ENCODE data around the gene ACSBG1. TPM values are rescaled to one million over a fixed set of nuclear protein-coding genes. Genes with fewer than 3 reads are reported as not detected.

The ACSBG1 gene
- total RNA-seq, 1 donor from 2014 or later = not detected

DNA sequence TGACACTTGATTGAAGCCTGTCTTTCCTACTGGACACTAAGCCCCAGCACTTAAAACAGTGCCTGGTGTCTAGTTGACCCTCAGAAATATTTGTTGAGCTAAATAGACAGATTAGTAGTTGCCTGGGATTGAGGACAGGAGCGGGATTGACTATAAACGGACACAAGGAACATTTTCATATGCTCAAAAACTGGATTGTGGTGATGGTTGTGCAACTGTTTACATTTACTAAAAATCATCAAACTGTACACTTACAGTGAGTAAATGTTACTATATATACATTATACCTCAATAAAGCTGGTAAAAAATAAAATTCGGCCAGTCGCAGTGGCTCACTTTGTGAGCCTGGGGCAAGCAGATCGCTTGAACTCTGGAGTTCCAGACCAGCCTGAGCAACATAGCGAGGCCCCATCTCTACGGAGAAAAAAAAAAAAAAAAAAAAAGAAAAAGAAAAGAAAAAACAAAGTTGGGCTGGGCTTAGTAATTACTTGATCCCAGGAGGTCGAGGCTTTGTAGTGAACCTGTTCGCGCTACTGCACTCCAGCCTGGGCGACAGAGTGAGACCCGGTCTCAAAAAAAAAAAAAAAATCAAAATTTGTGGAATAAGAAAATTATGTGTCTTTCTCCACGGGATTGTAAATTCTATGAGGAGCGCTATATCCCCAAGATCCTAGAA is 85.8 kb downstream of the ACSBG1 start:
- DNase-seq (ENCODE audit: low spot score, unreplicated experiment) = no peak
- Mint-ChIP-seq H3K9me3 (ENCODE audit: low read depth) (no peaks in the 10 kb centered on the region), H3K36me3 (ENCODE audit: insufficient read depth) (no peaks in the 10 kb centered on the region), H3K4me3 (ENCODE audit: low read depth) (peak overlapping the region; percentile 89), H3K4me1 (ENCODE audit: low read depth) (peaks cover 11% of the 10 kb centered on the region), H3K27me3 (no peaks in the 10 kb centered on the region), H3K27ac (peak overlapping the region; percentile 95)
- TF ChIP-seq, protein P1, sequence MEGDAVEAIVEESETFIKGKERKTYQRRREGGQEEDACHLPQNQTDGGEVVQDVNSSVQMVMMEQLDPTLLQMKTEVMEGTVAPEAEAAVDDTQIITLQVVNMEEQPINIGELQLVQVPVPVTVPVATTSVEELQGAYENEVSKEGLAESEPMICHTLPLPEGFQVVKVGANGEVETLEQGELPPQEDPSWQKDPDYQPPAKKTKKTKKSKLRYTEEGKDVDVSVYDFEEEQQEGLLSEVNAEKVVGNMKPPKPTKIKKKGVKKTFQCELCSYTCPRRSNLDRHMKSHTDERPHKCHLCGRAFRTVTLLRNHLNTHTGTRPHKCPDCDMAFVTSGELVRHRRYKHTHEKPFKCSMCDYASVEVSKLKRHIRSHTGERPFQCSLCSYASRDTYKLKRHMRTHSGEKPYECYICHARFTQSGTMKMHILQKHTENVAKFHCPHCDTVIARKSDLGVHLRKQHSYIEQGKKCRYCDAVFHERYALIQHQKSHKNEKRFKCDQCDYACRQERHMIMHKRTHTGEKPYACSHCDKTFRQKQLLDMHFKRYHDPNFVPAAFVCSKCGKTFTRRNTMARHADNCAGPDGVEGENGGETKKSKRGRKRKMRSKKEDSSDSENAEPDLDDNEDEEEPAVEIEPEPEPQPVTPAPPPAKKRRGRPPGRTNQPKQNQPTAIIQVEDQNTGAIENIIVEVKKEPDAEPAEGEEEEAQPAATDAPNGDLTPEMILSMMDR (IDR thresholded peaks at IDR 0.05; ENCODE audit: unreplicated experiment) = no peak

DNA sequence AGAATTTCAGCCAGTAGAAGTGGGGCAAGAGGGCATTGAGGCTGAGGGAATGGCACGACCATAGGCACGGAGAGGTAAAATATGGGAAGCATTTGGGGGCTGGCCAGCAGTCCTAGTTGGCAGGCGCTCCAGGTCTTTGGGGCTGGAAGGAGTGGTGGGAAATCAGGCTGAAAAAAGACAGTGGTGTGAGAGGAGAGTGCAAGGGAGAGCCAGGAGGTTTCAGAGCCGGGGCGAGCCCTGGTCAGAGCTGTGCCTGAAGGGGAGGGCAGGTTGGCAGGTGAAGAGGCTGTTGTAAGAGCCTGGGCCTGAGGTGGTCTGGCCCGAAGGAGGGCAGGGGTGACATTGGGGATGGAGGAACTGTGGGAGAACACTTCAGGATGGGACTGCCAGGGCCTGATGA is 86.8 kb downstream of the ACSBG1 start:
- H3K4me1 Mint-ChIP-seq (ENCODE audit: low read depth) = peaks cover 11% of the 10 kb centered on the region
- peak overlapping the region; percentile 23 for H3K27ac Mint-ChIP-seq
- TF ChIP-seq, protein P1 (IDR thresholded peaks at IDR 0.05; ENCODE audit: unreplicated experiment) = no peak
- DNase-seq (ENCODE audit: low spot score, unreplicated experiment) = no peak
- H3K36me3 Mint-ChIP-seq (ENCODE audit: insufficient read depth) = no peaks in the 10 kb centered on the region
- no peaks in the 10 kb centered on the region for H3K27me3 Mint-ChIP-seq
- no peaks in the 10 kb centered on the region for H3K9me3 Mint-ChIP-seq (ENCODE audit: low read depth)
- H3K4me3 Mint-ChIP-seq (ENCODE audit: low read depth) = peak overlapping the region; percentile 54

DNA sequence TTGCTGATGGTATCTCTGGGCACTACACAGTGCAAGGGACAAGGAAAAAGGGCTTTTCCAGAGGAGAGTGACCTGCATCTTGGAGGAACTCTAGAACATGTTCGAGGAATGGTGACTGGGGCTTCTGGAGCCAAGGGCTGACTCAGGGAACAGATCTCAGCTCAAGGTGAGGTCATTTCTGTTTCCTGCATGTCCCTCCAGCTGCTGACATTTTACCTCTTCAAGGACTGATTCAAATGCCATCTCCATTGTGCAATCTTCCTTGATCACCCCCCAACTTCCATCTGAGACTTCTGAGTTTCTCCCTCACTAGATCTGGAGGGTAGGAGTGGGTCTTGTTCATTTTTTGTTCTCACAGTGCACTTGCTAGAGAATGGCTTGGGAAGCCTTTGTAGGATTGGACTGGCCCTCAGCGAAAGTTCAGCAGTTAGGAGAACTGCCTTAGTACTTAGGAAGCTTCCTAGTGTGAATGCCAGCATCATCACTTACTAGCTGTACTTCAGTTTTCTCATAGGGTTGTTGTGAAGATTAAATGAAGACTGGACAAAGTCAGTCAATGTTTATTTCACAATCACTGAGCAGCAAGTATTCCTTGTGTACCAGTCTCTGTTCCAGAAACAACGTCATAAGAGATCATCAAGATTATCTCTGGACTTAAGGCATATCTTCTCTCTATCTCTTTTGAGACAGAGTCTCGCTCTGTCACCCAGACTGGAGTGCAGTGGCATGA is 87.8 kb downstream of the ACSBG1 start:
- no peaks in the 10 kb centered on the region for H3K9me3 Mint-ChIP-seq (ENCODE audit: low read depth)
- H3K4me3 Mint-ChIP-seq (ENCODE audit: low read depth) = no peak overlapping the region
- no peak for DNase-seq (ENCODE audit: low spot score, unreplicated experiment)
- H3K27ac Mint-ChIP-seq = no peak overlapping the region
- TF ChIP-seq, protein P1 (IDR thresholded peaks at IDR 0.05; ENCODE audit: unreplicated experiment) = no peak
- no peaks in the 10 kb centered on the region for H3K36me3 Mint-ChIP-seq (ENCODE audit: insufficient read depth)
- no peaks in the 10 kb centered on the region for H3K27me3 Mint-ChIP-seq
- peaks cover 11% of the 10 kb centered on the region for H3K4me1 Mint-ChIP-seq (ENCODE audit: low read depth)

DNA sequence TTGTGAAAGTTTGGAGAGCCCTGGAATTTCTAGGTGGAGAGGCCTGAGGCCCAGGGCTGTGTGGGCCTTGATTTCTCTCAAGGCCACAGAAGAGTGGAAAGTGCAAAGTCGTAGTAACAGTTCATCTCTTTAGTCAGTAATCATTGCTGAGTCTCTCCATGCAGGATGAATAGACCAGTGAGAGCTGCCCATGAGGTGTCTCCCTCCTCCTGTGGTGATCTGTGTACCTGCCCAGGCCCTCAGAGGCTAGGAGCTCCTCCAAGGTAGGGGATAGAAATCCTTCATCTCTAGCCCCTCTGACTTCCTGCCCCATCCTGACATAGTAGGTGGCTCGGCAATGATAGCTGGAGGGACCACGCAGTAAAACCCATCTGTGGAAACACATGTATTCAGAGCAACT is 92.0 kb downstream of the ACSBG1 start:
- no peaks in the 10 kb centered on the region for H3K9me3 Mint-ChIP-seq (ENCODE audit: low read depth)
- H3K4me1 Mint-ChIP-seq (ENCODE audit: low read depth) = peaks cover 6% of the 10 kb centered on the region
- H3K36me3 Mint-ChIP-seq (ENCODE audit: insufficient read depth) = no peaks in the 10 kb centered on the region
- TF ChIP-seq, protein P1 (IDR thresholded peaks at IDR 0.05; ENCODE audit: unreplicated experiment) = no peak
- no peaks in the 10 kb centered on the region for H3K27me3 Mint-ChIP-seq
- no peak overlapping the region for H3K27ac Mint-ChIP-seq
- no peak overlapping the region for H3K4me3 Mint-ChIP-seq (ENCODE audit: low read depth)
- DNase-seq (ENCODE audit: low spot score, unreplicated experiment) = no peak

DNA sequence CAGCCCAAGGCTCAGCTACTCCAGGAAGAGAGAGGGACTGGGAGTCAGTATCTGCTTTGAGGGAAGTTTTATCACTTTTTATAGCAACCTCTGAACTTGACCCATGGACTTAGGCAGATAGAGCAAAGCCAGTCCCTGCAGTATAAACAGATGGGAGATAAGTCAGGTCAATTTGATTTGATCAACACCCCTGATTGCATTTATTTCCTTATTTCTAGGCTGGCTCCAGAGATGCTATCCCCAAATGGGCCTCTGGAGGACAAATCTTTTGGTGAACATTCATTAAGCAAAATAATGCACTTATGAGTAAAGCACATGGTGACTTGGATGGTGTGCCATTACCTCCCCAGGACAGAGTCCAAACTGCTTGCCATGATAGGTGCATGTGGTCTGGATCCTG is 94.1 kb downstream of the ACSBG1 start:
- Mint-ChIP-seq H3K36me3 (ENCODE audit: insufficient read depth) (no peaks in the 10 kb centered on the region), H3K9me3 (ENCODE audit: low read depth) (no peaks in the 10 kb centered on the region), H3K4me3 (ENCODE audit: low read depth) (no peak overlapping the region), H3K4me1 (ENCODE audit: low read depth) (peaks cover 5% of the 10 kb centered on the region), H3K27me3 (no peaks in the 10 kb centered on the region), H3K27ac (no peak overlapping the region)
- TF ChIP-seq, protein P1 (IDR thresholded peaks at IDR 0.05; ENCODE audit: unreplicated experiment) = no peak
- no peak for DNase-seq (ENCODE audit: low spot score, unreplicated experiment)
